ENCODE results near the gene FOXK2. TPM values are rescaled to one million over a fixed set of nuclear protein-coding genes. Genes with fewer than 3 reads are reported as not detected.

FOXK2 gene
- total RNA-seq, 1 donor from 2014 or later = 97.4 TPM

- H3K4me3 Mint-ChIP-seq = no peak overlapping the region
- peaks cover 43% of the 10 kb centered on the region for H3K36me3 Mint-ChIP-seq (ENCODE audit: low read depth)
- intact Hi-C loops (cut with micrococcal nuclease) = no loop called here
- no peak for DNase-seq
- no peaks in the 10 kb centered on the region for H3K27me3 Mint-ChIP-seq
- H3K9me3 Mint-ChIP-seq = no peaks in the 10 kb centered on the region
- peaks cover 15% of the 10 kb centered on the region for H3K4me1 Mint-ChIP-seq
- H3K27ac Mint-ChIP-seq = no peak overlapping the region
Measured at GRCh38 chr17:82598256-82599119, 79.0 kb downstream of the FOXK2 start.

GRCh38 chr17:82599674-82600661 is 80.4 kb downstream of the FOXK2 start:
- Mint-ChIP-seq H3K36me3 (ENCODE audit: low read depth) (peaks cover 46% of the 10 kb centered on the region), H3K4me3 (no peak overlapping the region), H3K9me3 (no peaks in the 10 kb centered on the region), H3K4me1 (peaks cover 13% of the 10 kb centered on the region), H3K27ac (no peak overlapping the region), H3K27me3 (no peaks in the 10 kb centered on the region)
- intact Hi-C loops (cut with micrococcal nuclease) = no loop called here
- DNase-seq = no peak

GRCh38 chr17:82600731-82601446 is 81.4 kb downstream of the FOXK2 start:
- H3K36me3 Mint-ChIP-seq (ENCODE audit: low read depth) = peaks cover 52% of the 10 kb centered on the region

GRCh38 chr17:82601447-82602000 is 82.0 kb downstream of the FOXK2 start:
- Mint-ChIP-seq H3K27me3 (no peaks in the 10 kb centered on the region), H3K4me1 (peaks cover 13% of the 10 kb centered on the region), H3K4me3 (no peak overlapping the region), H3K27ac (no peak overlapping the region), H3K36me3 (ENCODE audit: low read depth) (peaks cover 52% of the 10 kb centered on the region), H3K9me3 (no peaks in the 10 kb centered on the region)
- no peak for DNase-seq
- intact Hi-C loops (cut with micrococcal nuclease) = no loop called here

More at GRCh38 chr17:82600731-82601446, 81.4 kb downstream of the FOXK2 start:
- no peaks in the 10 kb centered on the region for H3K27me3 Mint-ChIP-seq
- H3K4me1 Mint-ChIP-seq = peaks cover 13% of the 10 kb centered on the region
- H3K27ac Mint-ChIP-seq = no peak overlapping the region
- intact Hi-C loops (cut with micrococcal nuclease) = no loop called here
- no peak overlapping the region for H3K4me3 Mint-ChIP-seq
- H3K9me3 Mint-ChIP-seq = no peaks in the 10 kb centered on the region
- DNase-seq = no peak

GRCh38 chr17:82602487-82602886 is 83.0 kb downstream of the FOXK2 start:
- Mint-ChIP-seq H3K27me3 (no peaks in the 10 kb centered on the region), H3K4me3 (no peak overlapping the region), H3K4me1 (peaks cover 11% of the 10 kb centered on the region), H3K36me3 (ENCODE audit: low read depth) (peaks cover 52% of the 10 kb centered on the region), H3K27ac (no peak overlapping the region), H3K9me3 (no peaks in the 10 kb centered on the region)
- no peak for DNase-seq
- intact Hi-C loops (cut with micrococcal nuclease) = no loop called here

GRCh38 chr17:82602986-82603710 is 83.6 kb downstream of the FOXK2 start:
- intact Hi-C loops (cut with micrococcal nuclease) = no loop called here
- H3K27me3 Mint-ChIP-seq = no peaks in the 10 kb centered on the region
- H3K27ac Mint-ChIP-seq = peak overlapping the region; percentile 54
- H3K4me3 Mint-ChIP-seq = no peak overlapping the region
- H3K9me3 Mint-ChIP-seq = no peaks in the 10 kb centered on the region
- H3K36me3 Mint-ChIP-seq (ENCODE audit: low read depth) = peaks cover 51% of the 10 kb centered on the region
- no peak for DNase-seq
- H3K4me1 Mint-ChIP-seq = peaks cover 11% of the 10 kb centered on the region

- H3K27ac Mint-ChIP-seq = peak overlapping the region; percentile 77
- intact Hi-C loops (cut with micrococcal nuclease) = no loop called here
- peaks cover 11% of the 10 kb centered on the region for H3K4me1 Mint-ChIP-seq
- H3K4me3 Mint-ChIP-seq = no peak overlapping the region
- peaks cover 54% of the 10 kb centered on the region for H3K36me3 Mint-ChIP-seq (ENCODE audit: low read depth)
- H3K9me3 Mint-ChIP-seq = no peaks in the 10 kb centered on the region
- peak; percentile 87 for DNase-seq
- no peaks in the 10 kb centered on the region for H3K27me3 Mint-ChIP-seq
Measured at GRCh38 chr17:82603981-82604448, 84.5 kb downstream of the FOXK2 start.

GRCh38 chr17:82604532-82604931 is 85.0 kb downstream of the FOXK2 start:
- peaks cover 11% of the 10 kb centered on the region for H3K4me1 Mint-ChIP-seq
- H3K27me3 Mint-ChIP-seq = no peaks in the 10 kb centered on the region
- intact Hi-C loops (cut with micrococcal nuclease) = no loop called here
- H3K4me3 Mint-ChIP-seq = no peak overlapping the region
- no peaks in the 10 kb centered on the region for H3K9me3 Mint-ChIP-seq
- H3K27ac Mint-ChIP-seq = no peak overlapping the region
- H3K36me3 Mint-ChIP-seq (ENCODE audit: low read depth) = peaks cover 54% of the 10 kb centered on the region
- DNase-seq = no peak

GRCh38 chr17:82605939-82606600 is 86.5 kb downstream of the FOXK2 start:
- Mint-ChIP-seq H3K36me3 (ENCODE audit: low read depth) (peaks cover 56% of the 10 kb centered on the region), H3K27ac (no peak overlapping the region), H3K4me3 (no peak overlapping the region), H3K9me3 (no peaks in the 10 kb centered on the region), H3K27me3 (no peaks in the 10 kb centered on the region), H3K4me1 (peaks cover 11% of the 10 kb centered on the region)
- intact Hi-C loops (cut with micrococcal nuclease) = no loop called here
- DNase-seq = no peak

- Mint-ChIP-seq H3K27me3 (no peaks in the 10 kb centered on the region), H3K9me3 (no peaks in the 10 kb centered on the region), H3K36me3 (ENCODE audit: low read depth) (peaks cover 40% of the 10 kb centered on the region), H3K4me1 (peaks cover 4% of the 10 kb centered on the region), H3K4me3 (no peak overlapping the region), H3K27ac (peak overlapping the region; percentile 14)
- intact Hi-C loops (cut with micrococcal nuclease) = no loop called here
- DNase-seq = no peak
Measured at GRCh38 chr17:82608816-82609215, 89.3 kb downstream of the FOXK2 start.

GRCh38 chr17:82609655-82610054 is 90.1 kb downstream of the FOXK2 start:
- no peak for DNase-seq
- Mint-ChIP-seq H3K4me1 (no peaks in the 10 kb centered on the region), H3K36me3 (ENCODE audit: low read depth) (peaks cover 36% of the 10 kb centered on the region), H3K4me3 (no peak overlapping the region), H3K27me3 (no peaks in the 10 kb centered on the region), H3K27ac (no peak overlapping the region), H3K9me3 (no peaks in the 10 kb centered on the region)
- intact Hi-C loops (cut with micrococcal nuclease) = no loop called here
